ENCODE results near the gene UGT1A7. TPM values are rescaled to one million over a fixed set of nuclear protein-coding genes. Genes with fewer than 3 reads are reported as not detected.

UGT1A7 gene
- total RNA-seq, 1 donor from 2014 or later: not detected

DNA sequence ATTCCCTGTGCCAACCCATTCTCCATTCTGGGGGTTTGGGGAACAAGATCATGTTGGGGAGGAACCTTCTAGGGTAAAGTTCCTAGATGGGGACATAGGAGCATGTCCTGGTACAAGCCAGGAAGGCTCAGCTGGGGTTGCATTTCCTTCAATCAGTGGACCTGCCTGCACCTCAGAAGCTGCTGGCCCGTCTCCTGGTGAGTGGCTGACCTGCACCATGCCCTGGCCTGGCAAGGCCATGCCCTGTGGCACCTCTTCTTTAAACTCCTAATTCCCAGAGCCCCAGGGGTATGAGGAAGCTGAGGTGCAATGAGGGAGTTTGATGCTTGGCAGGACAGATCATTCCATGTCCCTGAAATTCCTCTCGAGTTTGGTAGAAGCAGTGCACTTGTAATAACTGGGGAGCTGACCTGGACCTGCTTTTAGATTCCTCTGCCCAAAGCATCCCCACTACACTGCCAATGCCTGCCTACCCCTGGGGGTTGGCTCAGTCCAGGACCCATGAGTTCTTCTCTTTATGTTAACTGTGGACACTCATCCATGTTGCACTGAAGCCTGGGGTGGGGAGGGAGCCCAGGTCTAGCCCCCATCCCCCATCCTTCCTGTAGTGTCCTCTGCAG lies 121.7 kb downstream of the UGT1A7 start:
- H3K4me3 ChIP-seq (ENCODE audit: low read depth, low read length): no peak overlapping the region
- TF ChIP-seq, protein P1, sequence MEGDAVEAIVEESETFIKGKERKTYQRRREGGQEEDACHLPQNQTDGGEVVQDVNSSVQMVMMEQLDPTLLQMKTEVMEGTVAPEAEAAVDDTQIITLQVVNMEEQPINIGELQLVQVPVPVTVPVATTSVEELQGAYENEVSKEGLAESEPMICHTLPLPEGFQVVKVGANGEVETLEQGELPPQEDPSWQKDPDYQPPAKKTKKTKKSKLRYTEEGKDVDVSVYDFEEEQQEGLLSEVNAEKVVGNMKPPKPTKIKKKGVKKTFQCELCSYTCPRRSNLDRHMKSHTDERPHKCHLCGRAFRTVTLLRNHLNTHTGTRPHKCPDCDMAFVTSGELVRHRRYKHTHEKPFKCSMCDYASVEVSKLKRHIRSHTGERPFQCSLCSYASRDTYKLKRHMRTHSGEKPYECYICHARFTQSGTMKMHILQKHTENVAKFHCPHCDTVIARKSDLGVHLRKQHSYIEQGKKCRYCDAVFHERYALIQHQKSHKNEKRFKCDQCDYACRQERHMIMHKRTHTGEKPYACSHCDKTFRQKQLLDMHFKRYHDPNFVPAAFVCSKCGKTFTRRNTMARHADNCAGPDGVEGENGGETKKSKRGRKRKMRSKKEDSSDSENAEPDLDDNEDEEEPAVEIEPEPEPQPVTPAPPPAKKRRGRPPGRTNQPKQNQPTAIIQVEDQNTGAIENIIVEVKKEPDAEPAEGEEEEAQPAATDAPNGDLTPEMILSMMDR (conservative IDR thresholded peaks at IDR 0.05; ENCODE audit: low read depth, low read length): no peak
- no peak for DNase-seq (ENCODE audit: low read depth)

DNA sequence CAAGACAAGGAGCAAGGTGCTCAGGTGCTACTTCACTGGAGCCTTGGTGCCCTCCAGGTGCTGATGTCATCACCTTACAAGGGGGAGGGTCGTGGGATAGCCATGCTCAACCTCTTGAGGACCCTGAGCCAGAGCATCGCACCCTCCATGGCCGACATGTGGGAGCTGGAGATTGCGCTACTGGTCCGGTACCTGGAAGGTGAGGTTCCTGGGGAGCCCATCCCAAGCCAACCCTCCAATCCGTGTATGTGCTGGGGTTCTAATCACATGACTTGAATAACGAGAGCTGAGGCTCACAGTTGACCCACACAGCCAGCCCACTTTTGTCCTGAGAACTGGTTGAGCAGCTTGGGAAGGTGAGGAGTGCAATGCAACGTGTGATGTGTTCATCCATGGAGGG lies 122.3 kb downstream of the UGT1A7 start:
- no peak overlapping the region for H3K4me3 ChIP-seq (ENCODE audit: low read depth, low read length)
- DNase-seq (ENCODE audit: low read depth): no peak
- TF ChIP-seq, protein P1 (conservative IDR thresholded peaks at IDR 0.05; ENCODE audit: low read depth, low read length): no peak

DNA sequence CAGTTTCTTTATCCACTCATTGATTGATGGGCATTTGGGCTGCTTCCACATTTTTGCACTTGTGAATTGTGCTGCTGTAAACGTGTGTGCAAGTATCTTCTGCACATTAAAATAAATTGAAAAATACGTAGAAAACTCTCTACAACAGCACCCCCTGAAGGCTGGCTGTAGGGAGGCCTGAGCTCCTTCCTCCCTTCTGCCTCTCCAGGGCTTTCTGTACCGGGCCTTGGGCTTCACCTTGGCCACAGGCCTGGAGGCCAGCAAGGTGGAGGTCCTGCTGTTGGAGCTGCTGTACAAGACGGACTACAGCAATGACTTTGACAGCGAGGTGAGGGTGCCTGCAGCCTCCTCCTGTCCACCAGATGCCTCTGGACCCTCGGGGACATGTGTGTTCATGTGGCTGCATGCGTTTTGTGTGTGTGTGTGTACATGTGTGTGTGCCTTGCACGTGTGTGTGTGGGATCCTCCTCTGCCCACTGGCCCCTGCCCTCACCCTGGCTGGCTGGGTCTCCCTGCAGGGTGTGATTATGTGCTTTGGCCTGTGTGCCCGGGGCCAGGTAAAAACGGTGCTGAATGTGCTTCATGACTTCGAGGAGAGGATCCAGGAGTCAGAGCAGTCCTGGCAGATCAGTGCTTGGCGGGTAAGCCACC lies 125.6 kb downstream of the UGT1A7 start:
- TF ChIP-seq, protein P1 (conservative IDR thresholded peaks at IDR 0.05; ENCODE audit: low read depth, low read length): peak; percentile 19
- no peak overlapping the region for H3K4me3 ChIP-seq (ENCODE audit: low read depth, low read length)
- no peak for DNase-seq (ENCODE audit: low read depth)

DNA sequence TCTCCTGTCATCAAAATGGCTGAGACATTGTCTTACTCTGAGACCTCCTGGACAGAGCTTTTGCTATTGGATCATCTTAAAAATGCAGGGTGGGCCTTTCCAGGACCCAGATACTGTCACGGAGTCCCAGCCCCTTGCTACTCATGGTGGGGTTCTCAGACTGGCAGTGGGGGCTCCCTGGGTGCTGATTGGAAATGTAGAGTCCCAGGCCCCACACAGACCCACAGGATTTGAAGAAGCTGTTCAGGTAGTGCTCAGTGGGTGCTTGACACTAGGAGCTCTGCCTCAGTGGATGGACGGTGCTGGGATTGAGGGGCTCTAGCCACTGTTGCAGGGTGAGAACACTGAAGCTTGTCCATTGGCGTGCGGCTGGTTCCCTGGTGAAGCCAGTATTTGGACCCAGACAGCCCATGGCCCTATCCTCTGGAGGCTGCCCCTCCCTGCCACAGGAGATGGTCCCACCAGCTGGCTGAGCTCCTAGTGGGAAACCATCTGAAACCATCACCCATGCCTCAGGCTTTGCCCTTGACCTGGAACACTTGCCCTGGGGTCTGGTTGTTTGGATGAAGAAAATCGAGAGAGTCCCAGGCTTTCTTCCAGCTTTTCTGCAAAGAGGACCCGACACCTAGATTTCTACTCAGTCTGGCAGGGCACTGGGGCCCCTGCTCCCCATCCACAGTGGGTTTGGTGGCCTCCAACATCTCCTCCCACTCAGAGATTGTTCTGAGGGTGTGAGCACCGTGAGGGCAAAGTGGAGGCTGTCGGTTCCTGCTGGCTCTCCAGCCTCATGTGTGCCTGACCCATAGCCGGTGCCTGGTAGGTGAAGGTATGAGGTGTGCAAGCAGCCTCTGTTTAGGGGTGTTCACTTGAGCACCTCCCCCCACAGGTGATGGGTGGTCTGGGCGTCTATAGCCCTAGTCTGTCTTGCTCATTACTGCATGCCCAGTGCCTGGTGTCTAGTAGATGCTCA lies 126.5 kb downstream of the UGT1A7 start:
- TF ChIP-seq, protein P1 (conservative IDR thresholded peaks at IDR 0.05; ENCODE audit: low read depth, low read length): no peak
- DNase-seq (ENCODE audit: low read depth): no peak
- no peak overlapping the region for H3K4me3 ChIP-seq (ENCODE audit: low read depth, low read length)

DNA sequence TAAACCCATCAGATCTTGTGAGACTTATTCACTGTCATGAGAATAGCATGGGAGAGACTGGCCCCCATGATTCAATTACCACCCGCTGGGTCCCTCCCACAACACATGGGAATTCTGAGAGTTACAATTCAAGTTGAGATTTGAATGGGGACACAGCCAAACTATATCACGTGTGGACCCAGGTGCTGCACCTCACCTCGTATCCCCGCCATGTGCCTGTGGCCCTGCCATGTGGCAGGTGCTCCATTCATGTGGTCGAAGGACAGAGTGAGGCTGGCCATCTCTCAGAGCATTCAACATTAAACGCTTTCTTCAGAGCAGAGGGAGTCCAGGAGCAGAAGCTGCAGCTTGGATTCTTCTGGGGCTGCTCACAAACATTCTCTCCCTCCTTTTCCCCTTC lies 128.7 kb downstream of the UGT1A7 start:
- DNase-seq (ENCODE audit: low read depth): no peak
- H3K4me3 ChIP-seq (ENCODE audit: low read depth, low read length): no peak overlapping the region
- TF ChIP-seq, protein P1 (conservative IDR thresholded peaks at IDR 0.05; ENCODE audit: low read depth, low read length): no peak

DNA sequence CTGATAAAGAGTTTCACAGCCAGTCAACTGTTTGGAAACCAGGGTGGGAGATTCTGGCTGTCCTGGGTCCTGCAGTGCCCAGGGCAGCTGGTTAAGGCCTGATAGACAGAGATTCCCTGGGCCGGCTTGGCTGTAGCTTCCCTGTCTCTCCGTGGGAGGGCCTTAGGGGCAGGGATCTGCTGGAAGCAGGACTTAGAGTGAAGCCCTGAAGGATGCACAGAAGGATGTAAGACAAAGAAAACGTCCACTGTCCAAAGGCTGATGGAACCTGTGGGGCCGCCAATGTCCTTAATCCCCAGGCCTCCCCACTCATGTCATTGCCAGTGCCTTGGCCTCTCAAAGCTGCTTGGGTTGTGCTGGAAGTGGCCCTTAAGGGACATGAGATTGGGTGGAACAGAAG lies 129.4 kb downstream of the UGT1A7 start:
- no peak for DNase-seq (ENCODE audit: low read depth)
- TF ChIP-seq, protein P1 (conservative IDR thresholded peaks at IDR 0.05; ENCODE audit: low read depth, low read length): no peak
- H3K4me3 ChIP-seq (ENCODE audit: low read depth, low read length): no peak overlapping the region
